IPS-NIHi7 (cell line): ENCODE data around the gene PERM1.
A peak's percentile ranks its signal among the peaks of the same experiment; 100 is the strongest.
"Not testable (repeated sequence)": the region's sequence is repeated elsewhere in the genome, so short reads cannot be mapped to it uniquely, and the experiment has no call there.

Experiments used
- DNase-seq: peaks from one replicate; pipeline ENCODE4 v3.0.0; 2012; ENCODE audit warnings: mixed read lengths; ENCODE audit errors: extremely low spot score

The PERM1 gene

DNA sequence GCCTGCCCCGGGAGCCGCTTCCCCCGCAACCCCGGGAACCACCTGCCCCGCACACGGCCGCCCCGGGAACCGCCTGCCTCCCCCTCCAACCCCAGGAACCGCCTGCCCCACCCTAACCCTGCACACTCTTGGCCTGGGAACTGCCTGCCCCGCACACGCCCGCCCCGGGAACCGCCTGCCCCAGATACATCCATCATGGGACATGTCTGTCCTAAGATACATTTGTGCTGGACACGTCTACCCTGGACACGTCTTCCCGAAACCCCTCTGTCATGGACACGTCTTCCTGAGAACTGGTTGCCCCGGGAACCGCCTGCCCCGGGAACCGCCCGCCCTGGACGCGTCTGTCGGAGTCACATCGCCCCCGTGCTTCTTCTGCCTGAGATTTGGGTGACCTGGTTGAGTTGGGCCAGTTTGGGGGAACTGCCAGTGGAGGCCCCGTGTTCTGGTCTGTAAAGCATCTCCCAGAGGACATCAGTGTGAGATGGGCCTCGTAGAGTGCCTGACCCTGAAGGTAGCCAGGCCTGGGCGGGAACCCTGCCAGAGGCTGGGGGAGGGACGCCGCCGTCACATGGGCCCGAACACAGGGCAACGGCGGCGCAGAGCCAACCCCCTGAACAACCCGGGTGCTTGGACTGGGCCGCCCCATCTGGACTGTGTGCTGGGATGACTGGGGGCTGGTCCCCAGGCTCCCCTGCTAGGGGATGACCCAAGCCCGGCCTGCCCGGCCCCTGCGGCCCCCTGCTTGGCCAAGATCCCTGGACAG lies 3.6 kb downstream of the PERM1 start:
- DNase-seq: no peak

DNA sequence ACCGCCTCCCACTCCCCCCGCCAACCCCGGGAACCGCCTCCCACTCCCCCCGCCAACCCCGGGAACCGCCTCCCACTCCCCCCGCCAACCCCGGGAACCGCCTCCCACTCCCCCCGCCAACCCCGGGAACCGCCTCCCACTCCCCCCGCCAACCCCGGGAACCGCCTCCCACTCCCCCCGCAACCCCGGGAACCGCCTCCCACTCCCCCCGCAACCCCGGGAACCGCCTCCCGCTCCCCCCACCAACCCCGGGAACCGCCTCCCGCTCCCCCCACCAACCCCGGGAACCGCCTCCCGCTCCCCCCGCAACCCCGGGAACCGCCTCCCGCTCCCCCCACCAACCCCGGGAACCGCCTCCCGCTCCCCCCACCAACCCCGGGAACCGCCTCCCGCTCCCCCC lies 5.1 kb downstream of the PERM1 start:
- not testable (repeated sequence) for DNase-seq

DNA sequence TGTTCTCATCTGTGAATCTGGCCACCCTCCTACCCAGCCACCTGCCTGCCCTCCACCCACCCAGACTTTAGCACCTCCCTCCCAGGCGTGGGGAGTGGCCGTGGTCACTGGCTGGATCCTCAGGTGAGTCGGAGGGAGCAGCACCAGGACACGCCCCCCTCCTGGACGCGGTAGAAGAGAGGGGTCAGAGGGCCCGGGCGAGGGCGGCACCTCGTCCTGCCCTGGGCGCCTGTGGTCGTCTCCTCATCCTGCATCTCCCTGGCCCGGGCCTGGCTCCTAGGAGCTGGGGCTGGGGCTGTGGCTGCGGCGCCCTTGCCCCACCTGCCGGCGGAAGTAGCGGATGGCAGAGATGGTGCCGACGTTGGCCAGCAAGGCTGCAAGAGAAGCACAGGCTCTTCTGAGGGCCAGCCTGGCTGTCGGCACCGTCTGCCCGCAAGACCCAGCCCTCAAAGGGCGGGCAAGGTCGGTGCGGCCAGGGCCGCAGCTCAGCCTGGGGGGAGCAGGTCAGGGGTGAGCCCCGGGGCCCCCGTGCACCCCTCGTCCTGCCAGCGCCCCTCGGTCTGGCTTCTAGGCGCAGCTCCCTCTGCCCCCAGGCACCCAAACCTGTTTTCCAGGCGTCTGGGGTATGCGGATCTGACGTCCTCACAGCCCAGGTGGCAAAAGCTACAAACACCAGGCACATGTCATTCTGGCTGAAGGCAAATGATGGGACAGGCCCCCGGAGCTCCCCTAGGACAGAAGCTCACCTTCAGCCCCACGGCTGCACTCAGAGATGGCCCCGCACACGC lies 5.8 kb downstream of the PERM1 start:
- DNase-seq: peak; percentile 91

DNA sequence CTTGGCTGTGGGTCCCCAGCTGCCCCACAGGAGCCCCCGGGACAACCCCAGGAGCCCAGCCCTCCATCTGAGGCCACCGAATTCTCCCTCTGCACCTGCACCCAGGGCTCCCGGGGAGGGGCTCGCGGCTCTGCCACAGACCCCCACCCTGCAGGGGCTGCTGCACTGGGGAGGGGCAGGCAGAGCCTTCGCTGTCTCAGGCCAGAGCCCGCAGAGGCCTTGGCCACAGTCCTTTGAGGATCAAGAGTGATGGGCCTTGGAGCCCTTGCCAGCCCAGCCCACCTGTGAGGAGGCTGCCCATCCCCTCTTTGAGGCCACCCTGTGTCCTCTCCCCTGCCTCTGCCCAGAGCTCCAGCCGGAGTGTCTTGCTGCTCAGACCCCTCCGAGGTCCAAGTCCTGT lies 6.5 kb downstream of the PERM1 start:
- DNase-seq: no peak

DNA sequence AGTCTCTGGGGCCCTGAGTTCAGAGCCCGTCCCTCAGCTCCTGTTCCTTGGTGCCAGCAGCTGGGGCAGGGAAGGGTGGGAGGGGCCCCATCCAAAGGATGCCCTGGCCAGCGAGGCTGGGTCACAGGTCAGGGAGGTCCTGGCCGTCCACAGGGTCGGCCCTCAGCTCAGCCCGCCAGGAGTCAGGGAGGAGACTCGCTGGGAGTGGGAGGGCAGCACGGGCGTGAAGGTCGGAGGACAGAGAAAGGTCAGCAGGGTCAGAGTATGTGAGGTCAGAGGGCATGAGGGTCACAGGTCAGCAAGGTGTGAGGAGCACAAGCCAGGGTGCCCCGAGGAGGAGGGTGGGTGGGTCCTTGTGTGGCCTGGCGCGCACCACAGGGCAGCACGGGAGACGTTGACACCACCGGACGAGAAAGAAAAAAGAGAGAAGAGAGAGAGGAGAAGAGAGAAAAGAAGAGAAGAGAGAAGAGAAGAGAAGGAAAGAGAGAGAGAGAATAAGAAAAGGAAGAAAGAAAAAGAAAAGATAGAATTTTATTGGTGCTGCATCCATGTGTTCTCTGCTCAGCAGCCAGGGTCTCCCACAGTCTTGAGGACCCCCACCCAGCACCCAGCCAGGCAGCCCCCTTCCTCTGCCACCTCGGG lies 7.1 kb downstream of the PERM1 start:
- DNase-seq: no peak

DNA sequence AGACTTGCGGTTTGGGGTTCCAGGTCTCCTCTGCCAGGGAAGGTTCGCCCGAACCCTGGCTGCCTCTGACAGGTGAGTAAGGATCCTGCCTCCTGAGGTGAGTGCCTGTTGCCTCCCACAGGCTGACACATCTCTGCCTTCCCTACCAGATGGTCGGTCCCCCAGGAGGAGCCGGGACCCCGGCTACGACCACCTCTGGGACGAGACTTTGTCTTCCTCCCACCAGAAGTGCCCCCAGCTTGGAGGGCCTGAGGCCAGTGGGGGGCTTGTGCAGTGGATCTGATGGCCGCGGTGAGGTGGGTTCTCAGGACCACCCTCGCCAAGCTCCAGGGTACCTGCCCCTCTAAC lies 7.6 kb downstream of the PERM1 start:
- DNase-seq: no peak

DNA sequence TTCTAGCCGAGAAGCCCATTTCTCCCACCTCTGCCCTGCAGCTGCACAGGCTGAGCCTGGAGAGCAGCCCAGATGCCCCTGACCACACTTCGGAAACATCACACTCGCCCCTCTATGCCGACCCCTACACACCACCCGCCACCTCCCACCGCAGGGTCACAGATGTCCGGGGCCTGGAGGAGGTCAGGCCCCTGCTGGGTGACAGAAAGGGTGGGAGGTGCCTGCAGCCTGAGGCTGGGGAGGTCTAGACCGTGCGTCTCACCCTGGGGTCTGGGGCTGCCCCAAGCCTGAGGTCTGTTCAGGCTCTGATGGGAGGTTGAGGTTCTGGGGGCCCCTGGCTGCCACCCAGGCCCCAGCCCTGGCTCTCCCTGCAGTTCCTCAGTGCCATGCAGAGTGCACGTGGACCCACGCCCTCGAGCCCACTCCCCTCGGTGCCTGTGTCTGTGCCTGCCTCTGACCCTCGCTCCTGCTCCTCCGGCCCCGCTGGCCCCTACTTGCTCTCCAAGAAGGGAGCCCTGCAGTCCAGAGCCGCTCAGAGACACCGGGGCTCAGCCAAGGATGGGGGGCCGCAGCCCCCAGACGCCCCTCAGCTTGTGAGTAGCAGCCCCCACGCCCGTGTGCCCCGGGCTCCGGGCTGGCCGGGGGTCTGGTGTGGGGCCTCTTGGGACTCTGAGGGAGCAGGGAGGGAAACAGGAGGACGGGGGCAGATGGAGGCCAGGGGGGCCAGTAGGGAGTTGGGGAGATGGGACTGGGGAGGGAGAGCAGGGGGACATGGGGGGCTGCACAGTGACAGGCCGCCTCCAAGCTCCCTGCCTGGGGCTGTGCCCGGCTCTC lies 8.2 kb downstream of the PERM1 start:
- DNase-seq: no peak

DNA sequence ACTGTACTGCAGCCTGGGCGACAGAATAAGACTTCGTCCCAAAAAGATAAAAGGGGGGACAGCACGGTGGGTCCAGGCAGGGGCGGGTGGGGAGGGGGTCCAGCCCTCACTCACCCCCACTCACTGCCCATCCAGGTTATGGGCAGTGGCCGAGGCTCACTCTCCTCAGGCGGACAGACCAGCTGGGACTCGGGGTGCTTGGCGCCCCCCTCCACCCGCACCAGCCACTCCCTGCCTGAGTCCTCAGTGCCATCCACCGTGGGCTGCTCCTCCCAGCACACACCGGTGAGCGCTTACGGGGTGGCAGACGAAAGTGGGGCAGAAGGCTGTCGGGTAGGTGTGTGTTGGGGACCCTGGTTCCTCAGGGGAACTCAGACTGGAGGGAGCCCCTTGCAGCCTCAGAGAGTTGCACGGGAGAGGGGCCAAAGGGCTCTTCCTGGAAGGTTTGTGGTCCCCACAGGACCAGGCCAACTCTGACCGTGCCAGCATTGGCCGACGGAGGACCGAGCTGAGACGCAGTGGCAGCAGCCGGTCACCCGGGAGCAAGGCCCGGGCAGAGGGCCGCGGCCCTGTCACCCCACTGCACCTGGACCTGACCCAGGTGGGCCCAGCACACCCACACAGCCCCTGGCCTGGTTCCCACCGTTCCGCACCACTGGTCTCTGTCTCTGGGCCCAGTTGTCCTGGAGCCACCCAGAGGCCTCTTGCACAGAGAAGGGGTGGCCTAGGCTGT lies 9.0 kb downstream of the PERM1 start:
- no peak for DNase-seq

DNA sequence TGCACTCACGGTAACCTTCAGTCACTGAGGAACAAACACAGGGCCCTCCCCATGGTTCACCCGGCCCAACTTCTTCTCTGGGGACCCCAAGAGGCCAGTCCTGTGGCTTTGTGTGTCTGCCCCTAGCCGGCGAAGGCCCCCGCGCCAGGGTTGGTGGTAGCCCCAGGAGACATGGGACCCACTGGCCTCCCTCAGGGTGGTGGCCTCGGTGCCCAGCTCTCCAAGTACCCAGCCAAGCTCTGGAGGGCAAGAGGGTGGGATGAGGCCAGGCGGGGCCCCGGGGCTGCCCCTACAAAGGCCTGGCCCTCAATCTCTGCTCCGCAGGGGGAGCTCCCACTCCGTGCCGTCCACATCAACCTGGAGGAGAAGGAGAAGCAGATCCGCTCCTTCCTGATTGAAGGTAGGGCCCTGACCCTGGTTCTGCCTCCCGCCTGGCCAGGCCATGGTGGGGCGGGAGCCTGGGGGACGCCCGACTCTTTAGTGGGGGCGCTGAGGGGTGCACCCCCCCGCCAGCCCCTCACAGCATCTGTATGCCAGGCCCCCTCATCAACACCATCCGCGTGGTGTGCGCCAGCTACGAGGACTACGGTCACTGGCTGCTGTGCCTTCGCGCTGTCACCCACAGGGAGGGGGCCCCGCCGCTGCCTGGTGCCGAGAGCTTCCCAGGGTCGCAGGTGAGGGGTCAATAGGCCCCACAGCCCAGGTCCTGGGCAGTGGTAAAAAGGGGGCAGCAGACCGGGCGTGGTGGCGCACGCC lies 10.0 kb downstream of the PERM1 start:
- no peak for DNase-seq

DNA sequence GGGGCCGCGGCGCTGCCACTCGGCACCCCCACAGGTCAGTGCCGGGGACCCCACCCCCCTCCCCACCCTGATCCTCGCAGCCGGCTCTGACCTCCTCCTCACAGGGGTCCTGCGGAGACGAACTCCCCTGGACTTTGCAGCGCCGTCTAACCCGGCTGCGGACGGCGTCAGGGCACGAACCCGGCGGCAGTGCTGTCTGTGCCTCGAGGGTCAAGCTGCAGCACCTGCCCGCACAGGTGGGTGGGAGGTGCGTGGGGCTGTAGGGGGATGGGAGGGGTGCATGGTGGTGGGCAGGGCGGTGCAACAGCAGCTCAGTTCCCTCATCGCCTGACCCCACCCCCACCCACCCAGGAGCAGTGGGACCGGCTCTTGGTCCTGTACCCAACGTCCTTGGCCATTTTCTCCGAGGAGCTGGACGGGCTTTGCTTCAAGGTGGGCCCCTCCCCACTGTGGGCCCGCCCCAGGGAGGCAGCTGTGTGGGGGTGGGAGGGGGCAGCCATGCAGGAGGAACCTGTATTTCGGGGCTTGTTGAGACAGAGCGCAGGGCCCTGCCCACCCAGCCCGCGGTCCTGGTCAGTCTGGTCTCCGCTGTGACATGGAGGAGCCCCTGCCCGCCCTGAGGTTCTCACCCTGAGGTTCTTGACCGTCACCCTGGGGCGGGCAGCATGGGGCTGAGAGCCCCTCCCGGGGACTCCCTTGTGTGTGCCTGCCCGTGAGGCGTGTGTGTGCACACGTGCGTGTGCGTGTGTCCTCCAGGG lies 10.7 kb downstream of the PERM1 start:
- no peak for DNase-seq

DNA sequence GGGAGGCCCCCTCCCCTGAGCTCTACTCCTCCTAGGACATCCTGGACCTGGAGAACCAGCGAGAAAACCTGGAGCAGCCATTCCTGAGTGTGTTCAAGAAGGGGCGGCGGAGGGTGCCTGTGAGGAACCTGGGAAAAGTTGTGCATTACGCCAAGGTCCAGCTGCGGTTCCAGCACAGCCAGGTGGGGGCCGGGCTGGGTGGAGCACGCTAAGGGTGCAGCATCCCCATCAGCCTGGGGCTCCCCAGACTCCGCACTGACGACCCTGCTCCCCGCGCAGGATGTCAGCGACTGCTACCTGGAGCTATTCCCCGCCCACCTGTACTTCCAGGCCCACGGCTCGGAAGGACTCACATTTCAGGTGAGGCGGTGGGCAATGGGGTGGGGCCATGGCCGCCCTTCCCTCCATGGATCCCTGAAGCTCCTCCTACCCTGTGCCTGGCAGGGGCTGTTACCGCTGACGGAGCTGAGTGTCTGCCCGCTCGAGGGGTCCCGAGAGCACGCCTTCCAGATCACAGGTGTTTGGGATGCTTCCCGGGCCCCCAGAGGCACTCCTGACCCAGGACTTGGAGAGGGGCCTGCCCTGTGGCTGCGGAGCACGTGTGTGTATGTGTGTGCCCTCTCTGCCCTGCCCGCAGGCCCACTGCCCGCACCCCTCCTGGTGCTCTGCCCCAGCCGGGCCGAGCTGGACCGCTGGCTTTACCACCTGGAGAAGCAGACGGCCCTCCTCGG lies 11.5 kb downstream of the PERM1 start:
- DNase-seq: peak; percentile 61

DNA sequence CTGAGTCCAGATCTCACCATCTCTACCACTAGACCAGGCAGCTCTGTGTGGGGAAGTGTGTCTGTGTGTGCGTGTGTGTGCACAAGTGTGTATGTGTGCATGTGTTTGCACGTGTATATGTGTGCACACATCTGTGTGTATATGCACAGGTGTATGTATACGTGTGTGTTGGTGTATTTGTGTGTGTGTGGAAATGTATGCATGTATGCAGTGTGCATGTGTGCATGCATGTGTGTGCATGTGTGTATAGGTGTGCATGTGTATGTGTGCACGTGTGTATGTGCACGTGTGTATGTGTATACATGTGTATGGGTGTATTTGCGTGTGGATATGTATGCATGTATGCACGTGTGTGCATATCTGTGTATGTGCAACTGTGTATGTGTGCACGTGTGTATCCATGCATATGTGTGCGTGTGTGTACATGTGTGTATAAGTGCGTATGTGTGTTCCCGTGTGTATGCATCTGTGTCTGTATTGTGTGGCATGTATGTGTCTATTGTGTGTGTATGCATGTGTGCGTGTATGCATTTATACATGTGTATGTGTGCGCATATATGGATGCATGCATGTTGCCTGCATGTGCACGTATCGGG lies 12.5 kb downstream of the PERM1 start:
- DNase-seq: no peak

DNA sequence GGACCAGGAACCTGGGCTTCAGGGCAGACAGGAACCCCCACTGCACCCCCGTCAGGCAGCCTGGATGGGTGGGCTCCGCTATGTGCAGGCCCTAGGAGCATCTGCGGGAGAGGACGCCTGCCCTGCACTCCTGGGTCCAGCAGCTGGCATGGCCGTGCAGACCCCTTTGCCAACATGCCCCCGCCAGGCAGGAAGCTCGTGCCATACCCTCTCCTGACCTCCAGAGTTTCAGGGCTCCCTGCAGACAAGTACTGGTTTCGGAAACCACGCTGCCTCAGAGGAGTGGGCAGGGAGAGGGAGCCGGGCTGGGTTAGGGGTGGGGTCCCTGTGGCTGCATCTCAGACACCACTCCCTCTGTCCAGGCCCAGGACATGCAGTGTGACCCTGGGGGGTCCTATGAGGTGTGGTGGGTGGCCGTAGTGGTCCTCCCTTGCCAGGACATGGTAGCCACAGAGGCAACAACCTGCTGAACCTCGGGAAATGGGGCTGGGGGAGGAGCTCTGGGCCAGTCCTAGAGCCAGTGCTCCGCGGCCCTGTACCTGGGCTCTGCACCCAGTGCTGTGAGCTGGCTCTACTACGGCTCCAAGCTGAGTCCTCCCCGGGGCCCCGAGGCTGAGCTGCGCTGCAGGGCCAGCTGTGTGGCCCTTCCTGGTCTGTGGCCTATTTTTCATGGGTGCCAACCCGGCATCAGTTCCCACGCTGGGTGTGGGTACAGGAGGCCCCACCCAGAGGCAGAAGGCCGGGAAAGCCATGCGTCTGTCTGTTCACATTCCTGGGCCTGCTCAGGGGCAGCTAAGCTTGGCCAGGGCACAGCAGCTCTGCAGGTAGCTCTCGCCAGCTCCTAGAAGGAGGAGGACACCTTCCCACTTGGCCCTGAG lies 14.2 kb downstream of the PERM1 start:
- no peak for DNase-seq

DNA sequence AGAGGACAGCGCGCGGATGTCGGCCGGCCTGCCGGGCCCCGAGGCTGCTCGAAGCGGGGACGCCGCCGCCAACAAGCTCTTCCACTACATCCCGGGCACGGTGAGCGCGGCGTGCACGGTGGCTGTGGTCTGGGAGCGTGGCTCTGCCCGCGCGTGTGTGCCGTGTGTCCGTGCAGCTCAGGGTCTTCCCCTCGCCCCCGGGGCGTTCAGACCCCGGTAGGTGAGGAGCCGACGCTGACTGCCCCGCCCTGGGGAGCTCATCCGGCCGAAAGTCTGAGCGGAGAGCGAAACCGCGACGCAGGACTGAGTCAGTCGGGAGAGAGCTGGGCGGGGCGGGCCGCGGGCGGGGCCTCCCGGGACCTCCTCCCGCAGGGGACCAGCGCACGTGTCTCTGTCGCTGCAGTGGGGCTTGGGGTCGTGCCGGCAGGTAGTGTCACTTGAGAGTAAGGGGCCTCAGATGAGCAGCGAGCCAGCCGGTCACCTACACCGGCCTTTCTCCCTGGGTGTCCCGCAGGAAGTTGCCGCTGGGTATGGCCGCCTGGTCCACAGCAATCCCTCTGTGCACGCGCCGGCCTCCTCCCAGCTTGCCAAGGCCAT lies 15.1 kb downstream of the PERM1 start:
- DNase-seq: peak; percentile 75

DNA sequence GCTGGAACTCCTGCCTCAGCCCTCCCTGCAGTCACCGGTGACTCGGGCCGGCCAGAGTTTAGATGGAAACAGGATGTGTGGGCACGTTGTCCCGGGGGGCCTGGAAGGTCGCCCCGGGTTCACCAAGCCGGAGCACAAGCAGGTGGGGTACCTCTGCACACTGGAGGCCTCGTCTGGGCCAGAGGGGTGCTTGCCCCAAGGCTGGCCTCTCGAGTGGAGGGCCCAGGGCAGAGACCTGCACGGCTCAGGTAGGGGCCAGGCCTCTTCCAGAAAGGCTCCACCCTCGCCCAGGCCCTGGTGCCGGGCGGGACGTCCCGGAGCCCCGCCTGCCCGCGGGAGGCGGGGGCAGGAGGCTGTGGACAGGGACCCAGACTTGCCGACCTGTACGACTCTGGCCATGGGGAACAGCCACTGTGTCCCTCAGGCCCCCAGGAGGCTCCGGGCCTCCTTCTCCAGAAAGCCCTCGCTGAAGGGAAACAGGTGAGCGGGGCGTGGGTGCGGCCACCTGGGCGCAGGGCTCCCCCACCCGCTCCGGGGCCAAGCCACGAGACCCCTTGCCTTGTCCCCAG lies 15.7 kb downstream of the PERM1 start, which contains the start of gene PLEKHN1:
Gene PLEKHN1, plus strand, starts transcription at position 348 of the 569 bp plus-strand sequence. Its CDS starts 50 bp downstream, at position 398.
- DNase-seq: peak; percentile 73

DNA sequence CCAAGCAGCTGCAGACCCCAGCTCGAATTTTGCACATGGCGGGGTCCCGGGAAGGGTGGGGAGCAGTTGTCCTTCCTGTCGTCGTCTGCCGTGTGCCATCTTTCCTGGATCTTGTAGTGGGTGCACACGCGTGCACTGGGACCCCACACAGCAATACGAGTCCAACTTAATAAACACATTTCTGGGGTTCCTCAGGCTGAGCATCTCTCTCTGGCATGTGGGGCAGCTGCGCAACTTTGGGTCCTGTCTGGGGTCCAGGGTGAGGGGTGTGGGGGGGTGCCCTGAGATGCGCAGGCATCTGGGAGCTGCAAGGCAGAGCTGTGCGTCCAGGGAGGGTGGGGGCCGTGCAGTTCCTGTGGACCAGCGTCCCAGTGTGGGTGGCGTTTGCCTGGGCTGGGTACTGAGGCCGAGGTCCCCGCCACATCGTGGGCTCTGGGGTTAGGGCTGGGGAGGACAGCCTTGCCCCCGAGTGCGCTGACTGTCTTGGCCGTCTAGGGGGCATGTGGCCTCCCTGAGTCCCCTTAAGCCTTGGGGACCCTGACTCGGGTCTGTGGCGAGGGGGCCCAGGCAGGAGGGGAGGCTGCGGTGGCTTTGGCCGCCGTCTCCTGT lies 16.3 kb downstream of the PERM1 start:
- DNase-seq: no peak
